Stomach (tissue), 4 donors: ENCODE results near the gene FGF14.

Experiments
- POLR2A ChIP-seq, 4 donors: fragments of 450-650 bp; IDR thresholded peaks; one replicate each; pipeline ENCODE4 v1.6.1; 2016; ENCODE audit warnings: antibody characterized with exemption in 4 of 4, control low read depth in 2 of 4, mild to moderate bottlenecking in 1 of 4, moderate library complexity in 1 of 4
- POLR2AphosphoS5 ChIP-seq, 3 donors: sonication (generic); formaldehyde crosslinking; IDR thresholded peaks; one replicate each; pipeline ENCODE4 v1.6.1; 2016; ENCODE audit warnings: antibody characterized with exemption in 3 of 3
- TF ChIP-seq, protein P1 (sequence below), 7 experiments: fragments of 450-650 bp in 4 of 7; fragments of 200-600 bp in 3 of 7; sonication (generic) in 3 of 7; IDR thresholded peaks; one replicate each; pipeline ENCODE4 v1.5.1; 2016 to 2019; ENCODE audit warnings: antibody characterized with exemption in 7 of 7, control low read depth in 2 of 7, mild to moderate bottlenecking in 1 of 7

DNA sequence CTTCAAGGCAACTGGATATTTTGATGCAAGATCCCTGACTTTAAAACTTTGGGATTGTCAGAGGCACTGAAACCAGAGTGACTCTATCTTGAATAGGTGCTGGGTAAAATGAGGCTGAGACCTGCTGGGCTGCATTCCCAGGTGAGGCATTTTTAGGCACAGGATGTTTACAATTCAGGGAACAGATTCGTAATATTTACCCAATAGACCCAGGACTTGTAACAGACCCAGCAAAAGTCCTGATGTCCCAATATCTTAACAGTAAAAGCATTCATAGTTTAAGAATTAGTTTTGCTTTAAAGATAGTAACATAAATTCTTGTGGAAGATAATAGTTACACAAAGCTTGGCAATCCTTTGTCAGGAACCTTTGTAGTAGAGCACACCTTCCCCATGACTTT is 166.2 kb downstream of the FGF14 start:
- no peak for TF ChIP-seq POLR2AphosphoS5 (IDR thresholded peaks at IDR 0.05)
- TF ChIP-seq POLR2A (IDR thresholded peaks at IDR 0.05), result no peak
- TF ChIP-seq, protein P1, sequence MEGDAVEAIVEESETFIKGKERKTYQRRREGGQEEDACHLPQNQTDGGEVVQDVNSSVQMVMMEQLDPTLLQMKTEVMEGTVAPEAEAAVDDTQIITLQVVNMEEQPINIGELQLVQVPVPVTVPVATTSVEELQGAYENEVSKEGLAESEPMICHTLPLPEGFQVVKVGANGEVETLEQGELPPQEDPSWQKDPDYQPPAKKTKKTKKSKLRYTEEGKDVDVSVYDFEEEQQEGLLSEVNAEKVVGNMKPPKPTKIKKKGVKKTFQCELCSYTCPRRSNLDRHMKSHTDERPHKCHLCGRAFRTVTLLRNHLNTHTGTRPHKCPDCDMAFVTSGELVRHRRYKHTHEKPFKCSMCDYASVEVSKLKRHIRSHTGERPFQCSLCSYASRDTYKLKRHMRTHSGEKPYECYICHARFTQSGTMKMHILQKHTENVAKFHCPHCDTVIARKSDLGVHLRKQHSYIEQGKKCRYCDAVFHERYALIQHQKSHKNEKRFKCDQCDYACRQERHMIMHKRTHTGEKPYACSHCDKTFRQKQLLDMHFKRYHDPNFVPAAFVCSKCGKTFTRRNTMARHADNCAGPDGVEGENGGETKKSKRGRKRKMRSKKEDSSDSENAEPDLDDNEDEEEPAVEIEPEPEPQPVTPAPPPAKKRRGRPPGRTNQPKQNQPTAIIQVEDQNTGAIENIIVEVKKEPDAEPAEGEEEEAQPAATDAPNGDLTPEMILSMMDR (IDR thresholded peaks at IDR 0.05), result no peak
